GDM1 (cell line): Measurements from ENCODE around the gene ABI1.
"Not testable (repeated sequence)": the region's sequence is repeated elsewhere in the genome, so short reads cannot be mapped to it uniquely, and the experiment has no call there.

Source experiments
- DNase-seq: peaks from one replicate; lab custom pipeline; 2025; lab: John Stamatoyannopoulos, UW

The ABI1 gene

GRCh38 chr10:26804418-26805393 lies 56.1 kb downstream of the ABI1 start:
- no peak for DNase-seq

GRCh38 chr10:26803849-26804248 lies 56.9 kb downstream of the ABI1 start:
- DNase-seq = no peak

GRCh38 chr10:26802527-26802926 lies 58.2 kb downstream of the ABI1 start:
- no peak for DNase-seq

GRCh38 chr10:26801831-26802230 lies 58.9 kb downstream of the ABI1 start:
- no peak for DNase-seq

- no peak for DNase-seq
These were observed 59.5 kb downstream of the ABI1 start for GRCh38 chr10:26801274-26801673.

GRCh38 chr10:26800468-26800867 lies 60.3 kb downstream of the ABI1 start:
- no peak for DNase-seq

GRCh38 chr10:26799342-26799741 lies 61.4 kb downstream of the ABI1 start:
- no peak for DNase-seq

GRCh38 chr10:26798298-26798697 lies 62.5 kb downstream of the ABI1 start:
- DNase-seq = no peak

GRCh38 chr10:26797340-26797739 lies 63.4 kb downstream of the ABI1 start:
- no peak for DNase-seq

GRCh38 chr10:26792758-26793495 lies 67.8 kb downstream of the ABI1 start:
- no peak for DNase-seq

- DNase-seq = no peak
These were observed 70.3 kb downstream of the ABI1 start for GRCh38 chr10:26790221-26790995.

GRCh38 chr10:26789779-26790178 lies 71.0 kb downstream of the ABI1 start:
- DNase-seq = not testable (repeated sequence)

GRCh38 chr10:26787362-26787761 lies 73.4 kb downstream of the ABI1 start:
- no peak for DNase-seq

GRCh38 chr10:26781797-26782196 lies 79.0 kb downstream of the ABI1 start:
- DNase-seq = no peak

- peak; percentile 5 for DNase-seq
These were observed 79.8 kb downstream of the ABI1 start for GRCh38 chr10:26780793-26781601.

GRCh38 chr10:26780106-26780792 lies 80.5 kb downstream of the ABI1 start:
- DNase-seq = no peak

GRCh38 chr10:26779176-26779860 lies 81.4 kb downstream of the ABI1 start:
- DNase-seq = no peak

- DNase-seq = no peak
These were observed 83.1 kb downstream of the ABI1 start for GRCh38 chr10:26777686-26778085.

- DNase-seq = no peak
These were observed 84.5 kb downstream of the ABI1 start for GRCh38 chr10:26776258-26776657.

GRCh38 chr10:26773633-26774032 lies 87.1 kb downstream of the ABI1 start:
- no peak for DNase-seq
